H9 (cell line): Measurements from ENCODE around the gene CHRNG. TPM values are rescaled to one million over a fixed set of nuclear protein-coding genes. Genes with fewer than 3 reads are reported as not detected.

Source experiments
- DNase-seq: peaks from one replicate; pipeline ENCODE4 v3.0.0-alpha.2; 2017
- H2AFZ ChIP-seq: one replicate; pipeline ENCODE4 v1.6.1; 2013; ENCODE audit warnings: mild to moderate bottlenecking, low read length, control low read depth, moderate library complexity
- H2AK5ac ChIP-seq: 2 replicates; pipeline ENCODE4 v1.6.1; 2013; ENCODE audit warnings: low read length, control low read depth, mixed read lengths; ENCODE audit not compliant: insufficient read length
- H2BK120ac ChIP-seq: one replicate; pipeline ENCODE4 v1.6.1; 2013; ENCODE audit warnings: low read depth, mild to moderate bottlenecking, low read length, control low read depth, inconsistent platforms; ENCODE audit not compliant: poor library complexity, severe bottlenecking
- H2BK12ac ChIP-seq: 2 replicates; pipeline ENCODE4 v1.6.1; 2013; ENCODE audit warnings: low read length, control low read depth, mixed read lengths, low read depth; ENCODE audit not compliant: insufficient read length
- H2BK15ac ChIP-seq: 2 replicates; pipeline ENCODE4 v1.6.1; 2013; ENCODE audit warnings: low read depth, low read length, control low read depth
- H2BK20ac ChIP-seq: one replicate; pipeline ENCODE4 v1.6.1; 2013; ENCODE audit warnings: low read depth, mild to moderate bottlenecking, low read length, control low read depth, inconsistent platforms; ENCODE audit not compliant: poor library complexity, severe bottlenecking
- H2BK5ac ChIP-seq: 2 replicates; pipeline ENCODE4 v1.6.1; 2013; ENCODE audit warnings: low read length, control low read depth, mixed read lengths; ENCODE audit not compliant: insufficient read length
- H3K14ac ChIP-seq: 2 replicates; pipeline ENCODE4 v1.6.1; 2013; ENCODE audit warnings: low read length, control low read depth; ENCODE audit not compliant: insufficient read depth
- H3K18ac ChIP-seq: 2 replicates; pipeline ENCODE4 v1.6.1; 2013; ENCODE audit warnings: low read depth, mild to moderate bottlenecking, mixed read lengths, low read length, control low read depth; ENCODE audit not compliant: insufficient read length
- H3K23ac ChIP-seq: 2 replicates; pipeline ENCODE4 v1.6.1; 2013; ENCODE audit warnings: low read length, control low read depth, mixed read lengths, low read depth; ENCODE audit not compliant: insufficient read length
- H3K23me2 ChIP-seq: 2 replicates; pipeline ENCODE4 v1.6.1; 2013; ENCODE audit warnings: low read depth, mild to moderate bottlenecking, mixed read lengths, low read length, control low read depth; ENCODE audit not compliant: insufficient read length, poor library complexity, severe bottlenecking
- H3K27ac ChIP-seq: 2 replicates; pipeline ENCODE4 v1.5.1; 2013; ENCODE audit warnings: low read length, control low read depth, mixed read lengths, low read depth; ENCODE audit not compliant: insufficient read length
- H3K27me3 ChIP-seq: 2 replicates; pipeline ENCODE4 v1.6.1; 2013; ENCODE audit warnings: low read length, control low read depth, inconsistent platforms; ENCODE audit not compliant: insufficient read depth
- H3K4ac ChIP-seq: 2 replicates; pipeline ENCODE4 v1.6.1; 2013; ENCODE audit warnings: low read depth, mild to moderate bottlenecking, control low read depth, inconsistent platforms, low read length, moderate library complexity
- H3K4me1 ChIP-seq: 2 replicates; pipeline ENCODE4 v1.6.1; 2013; ENCODE audit warnings: low read length, control low read depth, inconsistent platforms; ENCODE audit not compliant: insufficient read depth
- H3K4me2 ChIP-seq: 2 replicates; pipeline ENCODE4 v1.6.1; 2013; ENCODE audit warnings: low read length, control low read depth, mixed read lengths; ENCODE audit not compliant: insufficient read length, insufficient read depth
- H3K56ac ChIP-seq: 2 replicates; pipeline ENCODE4 v1.6.1; 2013; ENCODE audit warnings: low read depth, mild to moderate bottlenecking, mixed read lengths, low read length, control low read depth; ENCODE audit not compliant: insufficient read length
- H3K79me1 ChIP-seq: 2 replicates; pipeline ENCODE4 v1.6.1; 2013; ENCODE audit warnings: low read depth, mild to moderate bottlenecking, moderate library complexity, low read length, control low read depth, inconsistent platforms; ENCODE audit not compliant: insufficient read depth, poor library complexity, severe bottlenecking
- H3K79me2 ChIP-seq: 2 replicates; pipeline ENCODE4 v1.6.1; 2013; ENCODE audit warnings: low read length, control low read depth, inconsistent platforms; ENCODE audit not compliant: insufficient read depth
- H3K9ac ChIP-seq: 2 replicates; pipeline ENCODE4 v1.6.1; 2013; ENCODE audit warnings: low read length, control low read depth, mixed read lengths; ENCODE audit not compliant: insufficient read length; ENCODE audit errors: extremely low read depth
- H3K9me3 ChIP-seq: one replicate; pipeline ENCODE4 v1.6.1; 2013; ENCODE audit warnings: low read depth, low read length, inconsistent platforms; ENCODE audit not compliant: control insufficient read depth
- H3T11ph ChIP-seq: one replicate; pipeline ENCODE4 v1.6.1; 2013; ENCODE audit warnings: mild to moderate bottlenecking, low read length, control low read depth, inconsistent platforms
- H4K20me1 ChIP-seq: one replicate; pipeline ENCODE4 v1.6.1; 2013; ENCODE audit not compliant: control insufficient read depth, insufficient read length, insufficient read depth
- H4K5ac ChIP-seq: 2 replicates; pipeline ENCODE4 v1.6.1; 2013; ENCODE audit warnings: low read depth, mild to moderate bottlenecking, mixed read lengths, low read length, control low read depth; ENCODE audit not compliant: insufficient read length
- H4K8ac ChIP-seq: replicated peaks from 2 replicates; pipeline ENCODE4 v1.6.1; 2013; ENCODE audit warnings: low read length, control low read depth, mixed read lengths, low read depth; ENCODE audit not compliant: insufficient read length
- H4K91ac ChIP-seq: 2 replicates; pipeline ENCODE4 v1.6.1; 2013; ENCODE audit warnings: low read depth, mild to moderate bottlenecking, moderate library complexity, mixed read lengths, low read length, control low read depth; ENCODE audit not compliant: insufficient read length
- H3K27ac Mint-ChIP-seq, 3 experiments: 2 replicates in 2 of 3; 3 replicates in 1 of 3; pipeline ENCODE4 v1.8.0; 2020 to 2021; ENCODE audit warnings: mixed read lengths in 3 of 3, mild to moderate bottlenecking in 1 of 3, moderate library complexity in 1 of 3
- H3K27me3 Mint-ChIP-seq: 2 replicates; pipeline ENCODE4 v1.8.0; 2021; ENCODE audit warnings: low read depth, mild to moderate bottlenecking, moderate library complexity, mixed read lengths
- H3K36me3 Mint-ChIP-seq, 3 experiments: 2 replicates in 2 of 3; 3 replicates in 1 of 3; pipeline ENCODE4 v1.8.0; 2020 to 2021; ENCODE audit warnings: low read depth in 3 of 3, mixed read lengths in 3 of 3; ENCODE audit not compliant: insufficient read depth in 1 of 3
- H3K4me1 Mint-ChIP-seq, 2 experiments: 2 replicates each; pipeline ENCODE4 v1.8.0; 2020; ENCODE audit warnings: mixed read lengths in 2 of 2
- H3K4me3 Mint-ChIP-seq, 2 experiments: 2 replicates in 1 of 2; 3 replicates in 1 of 2; pipeline ENCODE4 v1.8.0; 2020 to 2021; ENCODE audit warnings: mild to moderate bottlenecking in 2 of 2, mixed read lengths in 2 of 2, moderate library complexity in 1 of 2
- H3K9me3 Mint-ChIP-seq, 2 experiments: 2 replicates in 1 of 2; 3 replicates in 1 of 2; pipeline ENCODE4 v1.8.0; 2020; ENCODE audit warnings: mild to moderate bottlenecking in 2 of 2, mixed read lengths in 2 of 2, moderate library complexity in 1 of 2
- WGBS: extraction: QIAGEN DNeasy Blood & Tissue Kit; methylation state at CpG from one replicate; pipeline ENCODE4 v1.1.7; 2013; ENCODE audit warnings: missing lambda C conversion rate, low lambda C conversion rate, mixed read lengths; ENCODE audit not compliant: insufficient read length; ENCODE audit errors: extremely low coverage; 5-methylcytosine and 5-hydroxymethylcytosine counted together
- total RNA-seq: library from RNA; stranded (reverse); gene quantifications from 2 replicates; pipeline ENCODE4 v1.2.1, GENCODE V29; 2021
- TF ChIP-seq, protein P1 (sequence below): fragments of 200-600 bp; sonication (generic); conservative IDR thresholded peaks from 3 replicates; pipeline ENCODE4 v1.8.0; 2021; ENCODE audit warnings: antibody characterized with exemption, mild to moderate bottlenecking

The CHRNG gene
- total RNA-seq, 1 experiment from 2014 or later = not detected

- Histone ChIP-seq H2BK120ac (no peak overlapping the region), H2BK12ac (no peak overlapping the region), H3K14ac (no peak overlapping the region; the same call in 1 of the 2 replicates), H3K56ac (no peak overlapping the region), H4K5ac (no peak overlapping the region), H3K9me3 (no peaks in the 10 kb centered on the region), H2BK20ac (no peak overlapping the region), H3K79me1 (no peaks in the 10 kb centered on the region), H2AK5ac (no peak overlapping the region), H3K23ac (no peak overlapping the region), H4K8ac (no peak overlapping the region), H2BK15ac (no peak overlapping the region), H4K20me1 (no peaks in the 10 kb centered on the region), H3K18ac (no peak overlapping the region), H3T11ph (no peak overlapping the region), H3K27ac (no peak overlapping the region), H3K9ac (no peak overlapping the region), H2BK5ac (no peak overlapping the region), H3K23me2 (peaks cover 14% of the 10 kb centered on the region), H3K4ac (no peak overlapping the region), H3K79me2 (no peaks in the 10 kb centered on the region), H3K27me3 (peaks cover 15% of the 10 kb centered on the region), H3K4me1 (no peaks in the 10 kb centered on the region), H3K4me2 (peak overlapping the region; percentile 42), H2AFZ (no peak overlapping the region), H4K91ac (no peak overlapping the region)
- Mint-ChIP-seq H3K36me3 (peaks cover 0 to 1% (median 0%) of the 10 kb centered on the region in 3 experiments; a peak in 1 of 7 replicates), H3K9me3 (no peaks in the 10 kb centered on the region), H3K4me1 (peaks cover 9 to 26% of the 10 kb centered on the region in 2 experiments), H3K27me3 (peaks cover 76% of the 10 kb centered on the region), H3K4me3 (peak overlapping the region; percentile 9 to 72; a peak in 4 of 5 replicates), H3K27ac (no peak overlapping the region)
- no CpG with 5 or more reads among the region's 46 CpGs for WGBS
- DNase-seq = no peak
- TF ChIP-seq, protein P1, sequence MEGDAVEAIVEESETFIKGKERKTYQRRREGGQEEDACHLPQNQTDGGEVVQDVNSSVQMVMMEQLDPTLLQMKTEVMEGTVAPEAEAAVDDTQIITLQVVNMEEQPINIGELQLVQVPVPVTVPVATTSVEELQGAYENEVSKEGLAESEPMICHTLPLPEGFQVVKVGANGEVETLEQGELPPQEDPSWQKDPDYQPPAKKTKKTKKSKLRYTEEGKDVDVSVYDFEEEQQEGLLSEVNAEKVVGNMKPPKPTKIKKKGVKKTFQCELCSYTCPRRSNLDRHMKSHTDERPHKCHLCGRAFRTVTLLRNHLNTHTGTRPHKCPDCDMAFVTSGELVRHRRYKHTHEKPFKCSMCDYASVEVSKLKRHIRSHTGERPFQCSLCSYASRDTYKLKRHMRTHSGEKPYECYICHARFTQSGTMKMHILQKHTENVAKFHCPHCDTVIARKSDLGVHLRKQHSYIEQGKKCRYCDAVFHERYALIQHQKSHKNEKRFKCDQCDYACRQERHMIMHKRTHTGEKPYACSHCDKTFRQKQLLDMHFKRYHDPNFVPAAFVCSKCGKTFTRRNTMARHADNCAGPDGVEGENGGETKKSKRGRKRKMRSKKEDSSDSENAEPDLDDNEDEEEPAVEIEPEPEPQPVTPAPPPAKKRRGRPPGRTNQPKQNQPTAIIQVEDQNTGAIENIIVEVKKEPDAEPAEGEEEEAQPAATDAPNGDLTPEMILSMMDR = no peak
Measured at GRCh38 chr2:232522623-232523401, 16.7 kb upstream of the CHRNG start.
